A549 (cell line): ENCODE results near the gene ACSM5.
"Not testable (repeated sequence)": the region's sequence is repeated elsewhere in the genome, so short reads cannot be mapped to it uniquely, and the experiment has no call there.

Experiments used
- EP300 ChIP-seq, 2 experiments: fragments of >200 bp; sonication (Bioruptor Twin); formaldehyde crosslinking; IDR thresholded peaks; 2 replicates in 1 of 2; 3 replicates in 1 of 2; pipeline ENCODE4 v1.6.1; 2016 to 2017
- NFE2L2 ChIP-seq: fragments of 150-350 bp; conservative IDR thresholded peaks from 2 replicates; pipeline ENCODE4 v1.6.1; 2014; ENCODE audit warnings: low read length
- POLR2A ChIP-seq: IDR thresholded peaks from 2 replicates; pipeline ENCODE4 v1.6.1; 2012; ENCODE audit warnings: mild to moderate bottlenecking, low read length
- RCOR1 ChIP-seq: fragments of 150-350 bp; IDR thresholded peaks from 2 replicates; pipeline ENCODE4 v1.6.1; 2014; ENCODE audit warnings: antibody characterized with exemption, low read length, low read depth
- TF ChIP-seq, protein P1 (sequence below): fragments of >200 bp; sonication (Bioruptor Twin); formaldehyde crosslinking; IDR thresholded peaks from 3 replicates; pipeline ENCODE4 v1.5.1; 2016
- TF ChIP-seq, protein P2 (sequence below): IDR thresholded peaks from 2 replicates; pipeline ENCODE4 v1.6.1; 2012

DNA sequence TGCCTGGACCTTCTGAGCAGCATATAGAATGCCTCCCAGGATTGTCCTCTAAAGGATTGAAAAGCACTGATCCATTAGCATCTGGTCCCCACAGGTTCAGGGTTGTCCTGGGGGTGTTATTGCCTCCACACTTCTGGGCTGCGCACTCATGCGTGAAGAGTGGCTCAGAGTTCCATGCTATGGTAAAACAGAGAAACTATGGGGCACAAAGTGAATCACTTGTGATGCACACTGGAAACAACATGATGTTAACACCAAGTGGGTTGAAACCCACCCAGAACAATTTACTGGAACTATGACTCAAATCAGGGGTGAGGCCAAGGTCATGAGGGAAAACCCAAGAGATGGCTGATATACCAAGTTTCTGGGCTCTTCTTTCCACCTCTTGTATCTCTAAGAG lies 60.6 kb downstream of the ACSM5 start:
- TF ChIP-seq, protein P1, sequence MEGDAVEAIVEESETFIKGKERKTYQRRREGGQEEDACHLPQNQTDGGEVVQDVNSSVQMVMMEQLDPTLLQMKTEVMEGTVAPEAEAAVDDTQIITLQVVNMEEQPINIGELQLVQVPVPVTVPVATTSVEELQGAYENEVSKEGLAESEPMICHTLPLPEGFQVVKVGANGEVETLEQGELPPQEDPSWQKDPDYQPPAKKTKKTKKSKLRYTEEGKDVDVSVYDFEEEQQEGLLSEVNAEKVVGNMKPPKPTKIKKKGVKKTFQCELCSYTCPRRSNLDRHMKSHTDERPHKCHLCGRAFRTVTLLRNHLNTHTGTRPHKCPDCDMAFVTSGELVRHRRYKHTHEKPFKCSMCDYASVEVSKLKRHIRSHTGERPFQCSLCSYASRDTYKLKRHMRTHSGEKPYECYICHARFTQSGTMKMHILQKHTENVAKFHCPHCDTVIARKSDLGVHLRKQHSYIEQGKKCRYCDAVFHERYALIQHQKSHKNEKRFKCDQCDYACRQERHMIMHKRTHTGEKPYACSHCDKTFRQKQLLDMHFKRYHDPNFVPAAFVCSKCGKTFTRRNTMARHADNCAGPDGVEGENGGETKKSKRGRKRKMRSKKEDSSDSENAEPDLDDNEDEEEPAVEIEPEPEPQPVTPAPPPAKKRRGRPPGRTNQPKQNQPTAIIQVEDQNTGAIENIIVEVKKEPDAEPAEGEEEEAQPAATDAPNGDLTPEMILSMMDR = not testable (repeated sequence)
- TF ChIP-seq EP300 (IDR thresholded peaks at IDR 0.05); NFE2L2; POLR2A; RCOR1: not testable (repeated sequence)
- TF ChIP-seq, protein P2, sequence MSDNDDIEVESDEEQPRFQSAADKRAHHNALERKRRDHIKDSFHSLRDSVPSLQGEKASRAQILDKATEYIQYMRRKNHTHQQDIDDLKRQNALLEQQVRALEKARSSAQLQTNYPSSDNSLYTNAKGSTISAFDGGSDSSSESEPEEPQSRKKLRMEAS = not testable (repeated sequence)
